Tibial artery (tissue), 4 donors: ENCODE measurements around the gene RAD51D.
A peak's percentile ranks its signal among the peaks of the same experiment; 100 is the strongest.

Experiments
- DNase-seq, 2 donors: peaks; one replicate each; pipeline ENCODE4 v3.0.0-alpha.2; 2019
- H3K27ac ChIP-seq, 2 donors: fragments of 200-600 bp; sonication (generic) in 1 of 2; 1 replicate in 1 of 2; 2 replicates in 1 of 2; pipeline ENCODE4 v1.5.1; 2018 to 2019; ENCODE audit warnings: mild to moderate bottlenecking in 1 of 2
- H3K27me3 ChIP-seq, 2 donors: fragments of 200-600 bp; sonication (generic) in 1 of 2; one replicate each; pipeline versions ENCODE4 v1.5.1 to v1.6.0; 2016 to 2019
- H3K36me3 ChIP-seq, 3 donors: fragments of 200-600 bp; sonication (generic) in 2 of 3; one replicate each; pipeline ENCODE4 v1.5.1; 2016 to 2019; ENCODE audit warnings: mild to moderate bottlenecking in 2 of 3
- H3K4me1 ChIP-seq, 4 donors: fragments of 200-600 bp; sonication (generic) in 2 of 4; 1 replicate in 3 of 4; 2 replicates in 1 of 4; pipeline ENCODE4 v1.5.1; 2016 to 2019
- H3K4me3 ChIP-seq, 2 donors: fragments of 200-600 bp; sonication (generic) in 1 of 2; 1 replicate in 1 of 2; 2 replicates in 1 of 2; pipeline ENCODE4 v1.5.1; 2018 to 2019; ENCODE audit warnings: mild to moderate bottlenecking in 2 of 2
- H3K9me3 ChIP-seq, 3 donors: fragments of 200-600 bp; sonication (generic) in 1 of 3; one replicate each; pipeline ENCODE4 v1.5.1; 2016 to 2019
- CTCF ChIP-seq, 2 experiments: fragments of 200-600 bp in 1 of 2; fragments of 450-650 bp in 1 of 2; IDR thresholded peaks; one replicate each; pipeline ENCODE4 v1.5.1; 2017 to 2019; ENCODE audit warnings: antibody characterized with exemption in 2 of 2, mild to moderate bottlenecking in 1 of 2, moderate library complexity in 1 of 2
- intact Hi-C: fragments of 100-400 bp; cut with DNase I; formaldehyde crosslinking; loops from one replicate; pipeline ENCODE4 v1.15.0; 2023; ENCODE audit warnings: low total_unique reads

Gene RAD51D

GRCh38 chr17:35129973-35130351, 10.3 kb upstream of the RAD51D start:
- Histone ChIP-seq H3K27ac (no peak overlapping the region), H3K4me3 (no peak overlapping the region), H3K36me3 (peaks cover 20 to 42% (median 37%) of the 10 kb centered on the region in 3 donors), H3K9me3 (no peaks in the 10 kb centered on the region), H3K4me1 (no peaks in the 10 kb centered on the region), H3K27me3 (no peaks in the 10 kb centered on the region)
- DNase-seq: no peak
- intact Hi-C loops: no loop called here
- TF ChIP-seq CTCF (IDR thresholded peaks at IDR 0.05): no peak

DNA sequence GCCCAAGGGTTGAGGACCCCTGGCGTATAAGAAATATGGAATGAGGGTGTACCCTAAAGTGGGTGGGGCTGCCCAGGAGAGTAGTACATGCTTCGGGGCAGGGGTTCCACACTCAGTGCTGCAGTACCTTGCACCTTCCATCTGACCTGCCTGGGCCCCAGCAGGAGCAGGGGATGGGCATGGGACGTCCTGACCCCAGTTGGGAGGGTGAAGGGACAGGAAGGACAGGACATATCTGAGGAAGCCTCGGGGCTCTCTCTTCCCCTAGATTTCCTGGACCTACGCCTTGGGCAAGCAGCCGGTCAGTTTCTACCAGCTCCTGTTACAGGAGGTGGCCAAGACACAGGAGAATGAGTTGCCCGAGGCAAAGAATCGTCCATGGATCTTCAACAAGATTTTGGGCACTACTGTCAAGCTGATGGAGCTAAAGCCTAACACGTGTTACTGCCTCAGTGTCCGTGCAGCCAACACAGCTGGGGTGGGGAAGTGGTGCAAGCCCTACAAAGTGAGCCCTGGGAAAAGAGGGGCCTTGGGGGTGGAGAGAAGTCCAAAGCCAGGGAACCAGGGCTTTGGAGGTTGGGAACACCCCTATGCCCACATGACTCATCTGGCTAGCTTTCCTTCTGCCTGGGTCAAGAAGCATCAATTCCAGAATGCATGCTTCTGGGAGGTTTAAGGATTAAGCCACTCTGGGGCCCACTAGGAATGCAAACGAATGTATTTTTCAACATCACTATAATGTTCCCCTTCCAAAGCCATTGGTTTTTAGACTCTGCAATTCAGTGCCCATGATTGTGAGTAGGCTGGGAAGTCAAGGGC, 9.7 kb upstream of the RAD51D start:
- no peak for TF ChIP-seq CTCF (IDR thresholded peaks at IDR 0.05)
- no peaks in the 10 kb centered on the region for H3K9me3 ChIP-seq
- intact Hi-C loops: no loop called here
- H3K27ac ChIP-seq: no peak overlapping the region
- no peaks in the 10 kb centered on the region for H3K4me1 ChIP-seq
- H3K27me3 ChIP-seq: no peaks in the 10 kb centered on the region
- H3K4me3 ChIP-seq: no peak overlapping the region
- H3K36me3 ChIP-seq: peaks cover 17 to 36% (median 31%) of the 10 kb centered on the region in 3 donors
- DNase-seq: no peak

DNA sequence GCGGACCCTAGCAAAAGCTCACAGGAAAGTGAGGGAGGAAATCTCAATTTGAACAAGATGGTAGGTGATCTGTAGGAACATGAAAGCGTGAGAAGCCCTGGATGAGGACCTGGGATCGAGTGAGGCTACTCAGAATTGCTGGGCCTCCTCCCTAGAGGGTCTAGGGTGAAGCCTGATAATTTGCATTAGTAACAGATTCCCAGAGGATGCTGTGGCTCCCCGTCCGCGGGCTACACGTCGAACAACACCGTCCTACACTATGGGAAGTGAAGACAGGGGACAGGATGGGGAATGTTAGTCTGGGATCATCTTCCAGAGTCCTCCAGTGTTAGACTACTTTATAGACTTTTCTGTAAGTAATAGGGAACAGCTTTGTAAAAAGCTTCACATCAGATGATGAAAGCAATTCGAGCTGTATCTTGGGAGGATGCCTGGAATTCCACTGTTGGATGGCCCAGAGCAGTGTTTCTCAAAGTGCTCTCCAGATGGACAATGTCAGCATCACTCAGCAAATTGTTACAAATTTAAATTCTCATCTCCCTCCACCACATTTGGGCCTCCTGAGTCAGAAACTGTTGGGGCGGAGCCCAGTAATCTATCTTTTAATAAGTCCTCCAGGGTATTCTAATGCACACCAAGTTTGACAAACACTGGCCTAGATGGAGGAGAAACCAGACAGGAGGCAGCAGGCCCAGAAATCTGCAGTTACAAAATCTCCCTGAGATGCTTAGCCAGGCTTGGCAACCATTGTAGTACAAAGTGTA, 8.3 kb upstream of the RAD51D start:
- peak in 1 of 2 donors; percentile 31 for DNase-seq
- H3K36me3 ChIP-seq: peaks cover 2 to 22% (median 17%) of the 10 kb centered on the region in 3 donors
- H3K4me1 ChIP-seq: no peaks in the 10 kb centered on the region
- intact Hi-C loops: no loop called here
- no peak overlapping the region for H3K27ac ChIP-seq
- no peaks in the 10 kb centered on the region for H3K27me3 ChIP-seq
- H3K9me3 ChIP-seq: no peaks in the 10 kb centered on the region
- no peak overlapping the region for H3K4me3 ChIP-seq
- no peak for TF ChIP-seq CTCF (IDR thresholded peaks at IDR 0.05)

GRCh38 chr17:35121315-35121714, 1.7 kb upstream of the RAD51D start, which contains the start of gene FNDC8:
Gene FNDC8 (plus strand): TSS chr17:35121615. CDS start chr17:35121694, 79 bp downstream.
- no peak for DNase-seq
- intact Hi-C loops: loop anchor here (5.0 kb wide), 2 partner anchors 579 to 704 kb away; no protein-coding TSS in a partner anchor
- H3K4me1 ChIP-seq: peaks cover 3 to 20% (median 13%) of the 10 kb centered on the region in 4 donors
- H3K4me3 ChIP-seq: no peak within 1 kb of the TSS
- no peak within 1 kb of the TSS for H3K27ac ChIP-seq
- no peaks in the 10 kb centered on the region for H3K9me3 ChIP-seq
- no peaks in the 10 kb centered on the region for H3K27me3 ChIP-seq
- no peaks in the 10 kb centered on the region for H3K36me3 ChIP-seq
- TF ChIP-seq CTCF (IDR thresholded peaks at IDR 0.05): no peak

- intact Hi-C loops: loop anchor here (10.0 kb wide), 1 partner anchor 133 kb away; the partner anchor contains the start of gene LIG3
- H3K4me3 ChIP-seq: no peak overlapping the region
- no peaks in the 10 kb centered on the region for H3K27me3 ChIP-seq
- H3K27ac ChIP-seq: no peak overlapping the region
- H3K36me3 ChIP-seq: peaks cover 0 to 4% (median 0%) of the 10 kb centered on the region in 3 donors
- H3K9me3 ChIP-seq: no peaks in the 10 kb centered on the region
- peaks cover 3 to 20% (median 13%) of the 10 kb centered on the region in 4 donors for H3K4me1 ChIP-seq
- TF ChIP-seq CTCF (IDR thresholded peaks at IDR 0.05): no peak
- DNase-seq: no peak
Measured at GRCh38 chr17:35117984-35118383, 1.7 kb downstream of the RAD51D start.
